GM21367 (cell line): ENCODE measurements around the gene PCSK5.

ENCODE experiments used
- ATAC-seq: cut with Tn5 transposase; IDR thresholded peaks from one replicate; pipeline ENCODE4 v1.9.1; 2021; ENCODE audit not compliant: unreplicated experiment

Gene PCSK5

GRCh38 chr9:76373784-76374474 is 483.5 kb downstream of the PCSK5 start:
- no peak for ATAC-seq

- no peak for ATAC-seq
Measured at GRCh38 chr9:76374783-76375559, 484.5 kb downstream of the PCSK5 start.

GRCh38 chr9:76377791-76378190 is 487.3 kb downstream of the PCSK5 start:
- no peak for ATAC-seq

- ATAC-seq, result no peak
Measured at GRCh38 chr9:76378367-76379073, 488.0 kb downstream of the PCSK5 start.

GRCh38 chr9:76379494-76379893 is 489.0 kb downstream of the PCSK5 start:
- ATAC-seq, result no peak

GRCh38 chr9:76390656-76391055 is 500.2 kb downstream of the PCSK5 start:
- no peak for ATAC-seq

GRCh38 chr9:76394195-76394959 is 503.9 kb downstream of the PCSK5 start, which contains the start of gene RFK:
Gene RFK (minus strand): TSS chr9:76394426. CDS start chr9:76394171, 255 bp downstream.
- peak; percentile 62 for ATAC-seq

GRCh38 chr9:76394960-76395252 is 504.4 kb downstream of the PCSK5 start:
- peak; percentile 47 for ATAC-seq

GRCh38 chr9:76395381-76395780 is 504.9 kb downstream of the PCSK5 start:
- ATAC-seq, result no peak

- no peak for ATAC-seq
Measured at GRCh38 chr9:76396144-76396543, 505.7 kb downstream of the PCSK5 start.

GRCh38 chr9:76396597-76396996 is 506.1 kb downstream of the PCSK5 start:
- ATAC-seq, result no peak

- ATAC-seq, result no peak
Measured at GRCh38 chr9:76399856-76400255, 509.4 kb downstream of the PCSK5 start.

GRCh38 chr9:76400534-76401096 is 510.1 kb downstream of the PCSK5 start:
- no peak for ATAC-seq

- ATAC-seq, result no peak
Measured at GRCh38 chr9:76401176-76401575, 510.7 kb downstream of the PCSK5 start.

- no peak for ATAC-seq
Measured at GRCh38 chr9:76401580-76402354, 511.3 kb downstream of the PCSK5 start.

- peak; percentile 88 for ATAC-seq
Measured at GRCh38 chr9:76403352-76403751, 512.9 kb downstream of the PCSK5 start.

- ATAC-seq, result no peak
Measured at GRCh38 chr9:76404401-76404800, 513.9 kb downstream of the PCSK5 start.

- ATAC-seq, result no peak
Measured at GRCh38 chr9:76405340-76405739, 514.9 kb downstream of the PCSK5 start.

GRCh38 chr9:76405868-76406267 is 515.4 kb downstream of the PCSK5 start:
- no peak for ATAC-seq
